Activated CD4-positive, CD25-positive, alpha-beta regulatory T cell treated with anti-CD3 and anti-CD28 coated beads, Interleukin-2, amount 50 U/mL, for 16 hours (primary cell): ENCODE measurements around the gene TREML4.
"Not testable (repeated sequence)": the region's sequence is repeated elsewhere in the genome, so short reads cannot be mapped to it uniquely, and the experiment has no call there.

Source experiments
- DNase-seq: peaks from one replicate; pipeline ENCODE4 v3.0.0-alpha.2; 2020; ENCODE audit warnings: low read depth, low spot score

Gene TREML4

GRCh38 chr6:41208439-41209106 lies 19.6 kb upstream of the TREML4 start:
- no peak for DNase-seq

DNA sequence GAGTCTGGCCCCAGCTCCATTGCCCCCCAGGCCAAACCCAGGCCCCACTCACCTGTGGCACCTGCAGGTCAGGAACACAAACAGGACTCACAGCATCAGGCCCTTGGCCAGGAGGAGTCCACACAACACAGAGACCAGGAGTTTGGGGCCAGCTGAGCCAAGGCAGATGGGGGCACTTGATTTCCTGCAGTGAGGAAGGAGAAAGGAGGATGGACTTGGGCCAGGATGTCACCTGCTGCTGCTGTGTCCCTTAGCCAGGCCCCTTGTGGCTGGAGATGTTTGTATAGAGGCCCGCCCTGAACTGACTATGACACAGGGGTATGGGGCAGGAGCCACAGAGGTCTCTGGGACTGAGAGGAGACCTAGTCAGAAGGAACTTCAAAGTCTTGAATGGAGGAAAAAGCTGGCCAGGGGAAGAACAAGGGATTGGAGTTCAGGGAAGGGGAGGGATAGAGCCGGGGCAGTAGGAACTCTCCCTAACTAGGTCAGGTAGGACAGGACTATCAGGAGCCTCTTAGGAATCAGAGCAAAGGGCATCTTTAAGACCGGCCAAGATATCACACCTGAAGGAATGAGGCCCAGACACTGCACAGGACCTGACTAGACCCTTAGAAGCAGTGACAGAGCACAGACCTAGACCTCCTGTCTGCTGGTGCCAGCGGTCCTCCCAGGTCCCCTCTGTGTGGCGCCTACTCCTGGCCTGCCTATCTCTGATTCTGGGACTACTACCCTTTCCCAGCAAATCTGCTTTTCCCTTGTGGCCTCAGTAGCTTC lies 18.4 kb upstream of the TREML4 start:
- DNase-seq = no peak

- DNase-seq = no peak
These were observed 13.4 kb upstream of the TREML4 start for GRCh38 chr6:41214559-41215238.

GRCh38 chr6:41215777-41216176 lies 12.4 kb upstream of the TREML4 start:
- DNase-seq = no peak

DNA sequence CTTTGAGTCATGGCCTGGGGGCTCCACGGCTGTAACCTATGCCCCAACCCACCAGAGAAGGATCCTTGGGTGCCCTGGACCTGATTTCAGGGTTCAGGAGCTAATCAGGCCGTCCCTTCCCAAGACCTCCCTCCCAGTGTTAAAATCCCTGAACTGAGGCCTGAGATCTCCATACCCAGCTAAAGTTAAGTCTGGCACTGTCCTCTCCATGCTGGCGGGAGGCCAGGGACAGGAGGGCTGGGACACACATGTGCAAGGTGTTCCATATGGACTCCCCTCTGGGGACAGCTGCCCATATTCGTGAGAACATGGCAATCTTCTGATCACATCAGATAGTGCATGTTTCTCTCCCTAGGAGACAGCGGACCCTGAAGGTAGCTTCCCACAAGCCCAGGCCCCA lies 11.5 kb upstream of the TREML4 start:
- no peak for DNase-seq

DNA sequence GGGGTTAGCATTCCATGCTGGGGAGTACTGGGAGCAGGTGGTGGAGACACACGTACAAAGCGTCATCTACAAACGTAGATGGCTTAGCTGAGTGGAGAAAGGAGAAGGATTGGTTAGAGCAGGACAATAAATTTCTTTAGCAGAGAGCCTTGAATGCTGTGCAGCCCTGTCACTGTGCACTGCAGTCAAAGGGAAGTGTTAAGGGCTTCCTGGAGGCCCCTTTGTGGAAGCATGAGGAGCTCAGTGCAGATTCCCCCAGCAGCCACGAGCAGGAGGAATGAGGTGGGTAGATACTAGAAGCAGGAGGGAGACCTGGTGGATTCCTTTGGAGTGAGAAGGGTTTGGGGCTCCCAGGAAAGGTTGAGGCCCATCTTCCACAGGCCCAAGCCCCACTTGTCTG lies 6.1 kb upstream of the TREML4 start:
- no peak for DNase-seq

- DNase-seq = no peak
These were observed 5.6 kb upstream of the TREML4 start for GRCh38 chr6:41222513-41222912.

DNA sequence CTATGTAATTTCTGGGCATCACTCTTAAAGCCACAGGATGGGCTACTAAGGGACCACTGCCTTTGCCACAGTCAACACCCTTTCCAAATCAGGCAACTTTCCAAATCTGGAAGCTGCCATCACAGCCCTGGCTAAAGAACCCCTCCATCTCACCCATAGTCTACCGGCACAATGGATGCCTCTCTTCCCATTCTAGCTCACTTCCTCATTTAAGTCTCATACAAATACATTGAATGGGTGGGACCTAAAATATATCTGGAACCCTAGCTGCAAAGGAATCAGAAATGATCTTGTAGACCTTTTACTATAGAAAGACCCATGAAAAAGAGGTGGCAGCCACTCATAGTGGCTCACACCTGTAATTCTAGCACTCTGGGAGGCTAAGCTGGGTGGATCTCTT lies 3.3 kb upstream of the TREML4 start:
- DNase-seq = no peak

DNA sequence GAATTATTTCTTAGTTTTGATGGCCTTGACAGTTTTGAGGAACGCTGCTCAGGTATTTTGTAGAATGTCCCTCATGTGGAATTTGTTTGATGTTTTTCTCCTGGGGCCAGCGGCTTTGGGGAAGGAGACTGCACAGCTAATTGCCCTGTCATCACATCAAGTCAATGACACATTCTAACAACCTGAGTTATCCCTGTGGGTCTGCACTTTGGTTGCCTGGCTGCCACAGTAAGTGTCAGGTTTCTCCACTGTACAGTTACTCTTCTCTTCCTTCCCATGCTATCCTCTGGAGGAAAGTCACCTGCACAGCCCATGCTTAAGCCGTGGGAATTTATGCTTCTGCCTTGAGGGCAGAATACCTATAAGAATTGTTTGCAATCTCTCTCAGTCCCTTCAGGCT lies 1.4 kb upstream of the TREML4 start:
- no peak for DNase-seq

DNA sequence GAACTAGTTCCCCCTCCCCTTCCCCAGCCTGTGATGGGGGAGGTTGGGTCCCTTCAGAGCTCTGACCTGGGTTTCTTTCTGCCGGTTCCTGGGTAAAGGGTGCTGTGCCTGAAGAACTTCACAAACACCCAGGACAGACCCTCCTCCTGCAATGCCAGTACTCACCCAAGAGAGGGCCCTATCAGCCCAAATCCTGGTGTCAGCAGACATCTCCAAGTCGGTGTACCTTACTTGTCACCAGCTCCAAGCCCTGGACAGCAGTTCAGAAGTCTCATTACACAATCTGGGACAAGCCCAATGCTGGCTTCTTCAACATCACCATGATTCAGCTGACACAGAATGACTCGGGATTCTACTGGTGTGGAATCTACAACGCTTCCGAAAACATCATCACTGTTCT lies 467 bp downstream of the TREML4 start:
- DNase-seq = no peak

DNA sequence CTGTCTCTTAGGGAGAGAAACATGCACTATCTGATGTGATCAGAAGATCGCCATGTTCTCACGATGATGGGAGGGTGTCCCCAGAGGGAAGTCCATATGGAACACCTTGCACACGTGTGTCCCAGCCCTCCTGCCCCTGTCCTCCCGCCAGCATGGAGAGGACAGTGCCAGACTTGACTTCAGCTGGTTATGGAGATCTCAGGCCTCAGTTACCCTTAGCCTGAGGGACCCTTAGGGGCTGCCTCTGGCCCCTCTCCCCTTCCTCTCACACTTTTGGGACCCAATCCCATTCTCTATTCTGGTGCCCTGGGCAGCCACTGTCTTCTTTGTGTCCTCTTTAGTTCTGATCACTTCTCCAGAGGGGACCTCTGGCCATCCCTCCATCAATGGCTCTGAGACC lies 1.6 kb downstream of the TREML4 start:
- DNase-seq = no peak

GRCh38 chr6:41231246-41231645 lies 3.1 kb downstream of the TREML4 start:
- no peak for DNase-seq

DNA sequence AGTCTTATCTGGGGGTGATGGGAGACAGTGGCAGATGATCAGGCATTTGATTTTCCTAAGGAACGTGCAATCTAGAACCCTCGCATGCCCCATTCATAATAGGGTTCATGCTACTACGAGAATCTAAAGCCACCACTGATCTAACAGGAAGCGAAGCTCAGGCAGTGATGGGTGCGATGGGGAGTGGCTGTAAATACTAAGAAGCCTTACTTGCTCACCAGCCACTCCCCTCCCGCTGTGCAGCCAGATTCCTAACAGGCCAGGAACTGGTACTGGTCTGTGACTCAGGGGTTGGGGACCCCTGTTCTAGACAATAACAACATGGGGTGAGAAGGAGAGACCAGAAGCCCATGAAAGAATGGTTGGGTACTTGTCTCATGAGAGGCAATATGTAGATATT lies 4.5 kb downstream of the TREML4 start:
- DNase-seq = no peak

GRCh38 chr6:41236276-41236675 lies 8.1 kb downstream of the TREML4 start:
- no peak for DNase-seq

DNA sequence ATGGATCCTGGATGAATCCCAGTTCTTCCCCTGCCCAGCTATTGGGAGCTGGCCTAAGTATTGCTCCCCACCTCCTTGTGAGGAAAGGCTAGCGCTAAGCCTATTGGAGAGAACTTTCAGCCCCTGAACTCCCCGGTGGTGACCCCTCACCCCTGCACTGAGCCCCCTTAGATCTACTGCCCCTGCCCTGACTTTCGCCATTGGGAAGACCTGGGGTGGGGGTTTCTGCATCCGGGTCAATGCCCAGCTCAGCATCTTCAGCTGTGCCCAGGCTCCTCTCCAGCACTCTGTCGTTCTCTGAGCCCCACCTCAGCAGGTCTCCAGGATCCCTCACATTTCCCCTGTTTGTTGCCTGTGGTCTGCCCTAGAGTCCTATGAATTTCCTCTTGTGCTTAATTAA lies 9.0 kb downstream of the TREML4 start:
- no peak for DNase-seq

- DNase-seq = no peak
These were observed 11.5 kb downstream of the TREML4 start for GRCh38 chr6:41239467-41240159.

DNA sequence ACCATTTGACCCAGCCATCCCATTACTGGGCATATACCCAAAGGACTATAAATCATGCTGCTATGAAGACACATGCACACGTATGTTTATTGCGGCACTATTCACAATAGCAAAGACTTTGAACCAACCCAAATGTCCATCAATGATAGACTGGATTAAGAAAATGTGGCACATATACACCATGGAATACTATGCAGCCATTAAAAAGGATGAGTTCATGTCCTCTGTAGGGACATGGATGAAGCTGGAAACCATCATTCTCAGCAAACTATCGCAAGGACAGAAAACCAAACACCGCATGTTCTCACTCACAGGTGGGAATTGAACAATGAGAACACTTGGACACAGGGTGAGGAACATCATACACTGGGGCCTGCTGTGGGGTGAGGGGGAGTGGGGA lies 18.4 kb downstream of the TREML4 start:
- not testable (repeated sequence) for DNase-seq

DNA sequence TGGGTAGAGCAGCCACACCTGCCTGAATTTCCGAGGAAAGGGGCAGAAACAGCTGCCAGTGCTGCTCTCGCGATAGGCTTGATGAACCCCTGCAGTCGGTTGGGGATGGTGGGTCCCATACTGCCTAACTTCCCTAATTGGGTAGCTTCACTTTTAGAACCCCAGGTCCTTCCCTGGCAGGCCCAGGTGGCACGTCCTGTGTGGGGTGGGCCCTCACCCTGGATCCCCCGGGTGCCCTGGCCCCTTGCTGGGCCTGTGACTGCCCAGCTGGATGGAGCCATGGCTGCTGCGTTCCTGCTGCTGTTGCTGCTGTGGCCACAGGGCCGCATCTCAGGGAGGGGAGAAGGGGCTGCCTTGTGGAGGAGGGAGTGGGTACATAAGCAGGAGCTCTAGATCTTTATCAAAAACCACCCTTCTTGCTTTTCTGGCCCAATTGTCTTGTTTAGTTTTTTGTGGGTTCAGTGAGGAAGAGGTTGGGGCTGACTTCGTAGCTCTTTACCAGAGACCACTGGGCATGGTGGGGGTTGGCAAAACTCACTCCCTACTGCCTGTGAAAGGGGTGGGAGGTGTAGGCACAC lies 19.2 kb downstream of the TREML4 start:
- no peak for DNase-seq

- DNase-seq = no peak
These were observed 19.9 kb downstream of the TREML4 start for GRCh38 chr6:41247882-41248705.

DNA sequence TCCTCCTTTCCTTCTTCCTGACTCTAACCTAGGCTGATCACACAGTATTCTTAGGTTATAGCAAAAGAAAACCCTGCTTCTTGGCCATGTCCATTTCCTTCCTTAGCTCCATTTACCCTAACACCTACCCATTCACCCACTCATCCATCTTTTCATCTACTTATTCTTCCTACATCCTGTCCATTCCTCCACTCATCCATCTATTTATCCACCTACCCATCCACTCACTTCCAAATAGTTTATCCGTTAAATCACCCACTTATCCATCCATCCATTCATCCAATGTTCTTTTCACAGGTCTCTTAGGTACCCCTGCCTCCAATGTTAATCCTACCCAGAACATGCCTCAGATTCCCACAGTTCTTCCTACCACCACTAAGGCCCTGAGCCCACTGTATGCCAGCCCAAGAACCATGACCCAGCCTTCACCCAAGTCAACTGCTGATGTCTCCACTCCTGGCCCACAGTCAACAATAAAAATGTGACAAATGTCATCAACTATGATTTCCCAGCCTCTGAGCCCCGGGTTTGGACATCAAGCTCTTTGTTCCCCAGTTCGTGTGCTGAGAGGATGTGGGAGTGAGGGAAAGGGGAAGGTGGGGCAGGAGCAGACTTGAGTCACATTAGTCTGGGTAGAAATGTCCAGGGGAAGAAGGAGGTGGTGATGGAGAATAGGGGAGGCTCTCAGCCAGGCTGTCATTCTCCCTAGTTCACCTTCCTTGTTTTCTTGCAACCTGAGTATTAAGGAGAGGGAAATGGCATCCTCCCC lies 24.4 kb downstream of the TREML4 start:
- DNase-seq = no peak
